Mucosa of descending colon (tissue), 3 donors: Measurements from ENCODE around the gene CCDC24. TPM values are rescaled to one million over a fixed set of nuclear protein-coding genes. Genes with fewer than 3 reads are reported as not detected.

Source experiments
- ATAC-seq: fragments of 200-7000 bp; cut with Tn5 transposase; one replicate; pipeline ENCODE4 v1.9.1; 2020; ENCODE audit warnings: mild to moderate bottlenecking, moderate library complexity
- DNase-seq, 3 donors: peaks; one replicate each; pipeline ENCODE4 v3.0.0-alpha.2; 2020
- H3K36me3 ChIP-seq: fragments of 200-600 bp; one replicate; pipeline ENCODE4 v1.8.0; 2021; ENCODE audit warnings: low read depth, mild to moderate bottlenecking
- H3K4me1 ChIP-seq: fragments of 200-600 bp; one replicate; pipeline ENCODE4 v1.8.0; 2021; ENCODE audit warnings: low read depth, mild to moderate bottlenecking
- H3K4me3 ChIP-seq: fragments of 200-600 bp; one replicate; pipeline ENCODE4 v1.8.0; 2021; ENCODE audit warnings: mild to moderate bottlenecking
- H3K9me3 ChIP-seq: fragments of 200-600 bp; one replicate; pipeline ENCODE4 v1.8.0; 2021; ENCODE audit warnings: mild to moderate bottlenecking
- intact Hi-C, 2 donors: fragments of 100-400 bp; cut with DNase I in 1 of 2; cut with micrococcal nuclease in 1 of 2; formaldehyde crosslinking; loops; one replicate each; pipeline versions ENCODE4 v1.11.0 to v1.11.1; 2022; cut with DNase I, micrococcal nuclease
- total RNA-seq, 3 donors: library from RNA; stranded (reverse); fragmentation: NEBNext Ultra II Directional in 2 of 3; extraction: Animal tissue kit (Norgen Biotek cat#: 25700) in 2 of 3; gene quantifications; one replicate each; pipeline versions ENCODE4 v1.2.1 to v1.2.4, GENCODE V29; 2021 to 2023
- TF ChIP-seq, protein P1 (sequence below): fragments of 200-600 bp; IDR thresholded peaks from one replicate; pipeline ENCODE4 v1.8.0; 2022; ENCODE audit warnings: antibody characterized with exemption, mild to moderate bottlenecking
- donor health status: DM: no; HTN: no; CAD: no; lungs with moderate emphysema.
- donor health status: DM: no; HTN: no; CAD: no.
- donor health status: DM: no; HTN: yes; CAD: no.

Gene CCDC24
- total RNA-seq, 3 donors from 2014 or later, result 13.4 to 19.6 (median 16.9) TPM

DNA sequence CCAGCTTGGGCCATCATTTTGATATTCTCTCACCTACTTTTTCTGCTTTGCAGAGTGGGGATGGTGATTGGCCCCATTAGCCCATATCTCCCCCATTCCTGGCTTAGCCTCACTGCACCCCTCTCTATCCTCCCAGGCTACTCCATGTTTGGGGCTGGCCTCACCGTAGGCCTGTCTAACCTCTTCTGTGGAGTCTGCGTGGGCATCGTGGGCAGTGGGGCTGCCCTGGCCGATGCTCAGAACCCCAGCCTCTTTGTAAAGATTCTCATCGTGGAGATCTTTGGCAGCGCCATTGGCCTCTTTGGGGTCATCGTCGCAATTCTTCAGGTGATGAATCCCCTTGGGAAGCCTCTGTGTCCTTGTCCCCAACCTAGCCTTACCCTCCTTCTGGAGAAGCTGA, 14.5 kb upstream of the CCDC24 start:
- no peaks in the 10 kb centered on the region for H3K36me3 ChIP-seq
- DNase-seq (no peak), ATAC-seq (no peak)
- no peak overlapping the region for H3K4me3 ChIP-seq
- TF ChIP-seq, protein P1, sequence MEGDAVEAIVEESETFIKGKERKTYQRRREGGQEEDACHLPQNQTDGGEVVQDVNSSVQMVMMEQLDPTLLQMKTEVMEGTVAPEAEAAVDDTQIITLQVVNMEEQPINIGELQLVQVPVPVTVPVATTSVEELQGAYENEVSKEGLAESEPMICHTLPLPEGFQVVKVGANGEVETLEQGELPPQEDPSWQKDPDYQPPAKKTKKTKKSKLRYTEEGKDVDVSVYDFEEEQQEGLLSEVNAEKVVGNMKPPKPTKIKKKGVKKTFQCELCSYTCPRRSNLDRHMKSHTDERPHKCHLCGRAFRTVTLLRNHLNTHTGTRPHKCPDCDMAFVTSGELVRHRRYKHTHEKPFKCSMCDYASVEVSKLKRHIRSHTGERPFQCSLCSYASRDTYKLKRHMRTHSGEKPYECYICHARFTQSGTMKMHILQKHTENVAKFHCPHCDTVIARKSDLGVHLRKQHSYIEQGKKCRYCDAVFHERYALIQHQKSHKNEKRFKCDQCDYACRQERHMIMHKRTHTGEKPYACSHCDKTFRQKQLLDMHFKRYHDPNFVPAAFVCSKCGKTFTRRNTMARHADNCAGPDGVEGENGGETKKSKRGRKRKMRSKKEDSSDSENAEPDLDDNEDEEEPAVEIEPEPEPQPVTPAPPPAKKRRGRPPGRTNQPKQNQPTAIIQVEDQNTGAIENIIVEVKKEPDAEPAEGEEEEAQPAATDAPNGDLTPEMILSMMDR, result no peak
- H3K4me1 ChIP-seq, result peaks cover 56% of the 10 kb centered on the region
- no peaks in the 10 kb centered on the region for H3K9me3 ChIP-seq
- intact Hi-C loops, result no loop called here

DNA sequence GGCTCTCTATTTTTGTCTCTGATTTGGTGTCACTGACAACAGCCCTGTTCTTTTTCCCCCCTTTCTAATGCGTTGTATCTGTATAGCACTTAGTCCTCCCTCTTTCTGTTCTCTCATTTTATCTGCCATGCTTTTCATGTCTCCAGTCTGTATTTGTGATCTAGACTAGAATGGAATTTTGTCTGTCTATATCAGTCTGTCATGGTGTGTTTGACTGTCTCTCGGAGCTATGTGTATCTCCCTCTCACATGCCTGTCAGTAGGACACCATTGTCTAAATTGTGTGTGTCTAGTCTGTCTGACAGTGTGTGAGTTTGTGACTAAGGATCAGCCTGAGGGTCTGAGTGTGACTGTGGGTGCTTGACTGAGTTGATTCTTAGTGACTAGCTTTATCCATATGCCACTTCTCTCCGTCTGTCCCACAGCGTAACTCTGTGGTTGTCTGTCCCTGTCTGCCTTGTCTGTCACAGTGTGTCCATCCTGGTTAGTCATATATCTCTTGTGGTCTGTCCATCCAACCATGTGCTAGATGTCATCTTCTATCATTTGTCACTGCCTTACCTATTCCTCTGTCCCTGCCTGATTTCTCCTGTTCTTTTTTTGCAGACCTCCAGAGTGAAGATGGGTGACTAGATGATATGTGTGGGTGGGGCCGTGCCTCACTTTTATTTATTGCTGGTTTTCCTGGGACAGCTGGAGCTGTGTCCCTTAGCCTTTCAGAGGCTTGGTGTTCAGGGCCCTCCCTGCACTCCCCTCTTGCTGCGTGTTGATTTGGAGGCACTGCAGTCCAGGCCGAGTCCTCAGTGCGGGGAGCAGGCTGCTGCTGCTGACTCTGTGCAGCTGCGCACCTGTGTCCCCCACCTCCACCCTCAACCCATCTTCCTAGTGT, 13.8 kb upstream of the CCDC24 start:
- DNase-seq, result no peak
- Histone ChIP-seq H3K36me3 (no peaks in the 10 kb centered on the region), H3K4me1 (peaks cover 56% of the 10 kb centered on the region), H3K9me3 (no peaks in the 10 kb centered on the region), H3K4me3 (no peak overlapping the region)
- no peak for ATAC-seq
- TF ChIP-seq, protein P1, result no peak
- intact Hi-C loops, result no loop called here

GRCh38 chr1:43978264-43978550, 13.2 kb upstream of the CCDC24 start:
- Histone ChIP-seq H3K4me1 (peaks cover 56% of the 10 kb centered on the region), H3K4me3 (no peak overlapping the region)
- intact Hi-C loops, result no loop called here

GRCh38 chr1:43978551-43979260, 12.7 kb upstream of the CCDC24 start, which contains the start of gene B4GALT2:
B4GALT2 (plus strand) TSS chr1:43979210; CDS start chr1:43981161, 1,951 bp downstream.
- Histone ChIP-seq H3K9me3 (no peaks in the 10 kb centered on the region), H3K36me3 (no peaks in the 10 kb centered on the region), H3K4me3 (peak within 1 kb of the TSS; percentile 28), H3K4me1 (peaks cover 53% of the 10 kb centered on the region)
- intact Hi-C loops, result no loop called here
- DNase-seq, result peak in 2 of 3 donors; percentile 64 to 78
- TF ChIP-seq, protein P1, result no peak
- ATAC-seq, result peak; percentile 14

More at GRCh38 chr1:43978264-43978550, 13.2 kb upstream of the CCDC24 start:
- TF ChIP-seq, protein P1, result no peak
- DNase-seq, result no peak
- no peaks in the 10 kb centered on the region for H3K36me3 ChIP-seq
- H3K9me3 ChIP-seq, result no peaks in the 10 kb centered on the region
- ATAC-seq, result no peak

DNA sequence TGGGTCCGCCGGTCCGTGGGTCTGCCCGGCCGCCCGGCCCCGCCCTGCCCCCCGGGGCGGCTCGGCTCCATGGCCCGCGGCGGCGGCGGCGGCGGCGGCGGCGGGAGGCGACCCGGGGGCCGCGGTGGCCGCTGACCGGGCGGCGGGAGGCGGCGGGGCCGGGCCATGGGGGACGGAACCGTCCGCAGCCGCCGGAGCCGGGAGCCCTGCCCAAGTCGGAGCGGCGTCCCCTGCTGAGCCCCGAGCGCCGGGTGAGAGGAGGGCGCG, 12.2 kb upstream of the CCDC24 start:
- DNase-seq, result peak in 1 of 3 donors; percentile 55
- Histone ChIP-seq H3K9me3 (no peaks in the 10 kb centered on the region), H3K4me3 (peak overlapping the region; percentile 28), H3K36me3 (no peaks in the 10 kb centered on the region), H3K4me1 (peaks cover 48% of the 10 kb centered on the region)
- intact Hi-C loops, result no loop called here
- TF ChIP-seq, protein P1, result no peak
- ATAC-seq, result no peak
